A673 (cell line): ENCODE data around the gene NKD1. TPM values are rescaled to one million over a fixed set of nuclear protein-coding genes. Genes with fewer than 3 reads are reported as not detected.

Source experiments
- BruUV-seq: library from RNA; stranded (reverse); fragments of 400-500 nt; replicated peaks from 2 replicates; lab custom pipeline; 2021; lab: Mats Ljungman, UMichigan
- CTCF ChIA-PET: fragments of 300-600 bp; sonication (Branson Sonifier 250); formaldehyde crosslinking; loops from one replicate; lab custom pipeline; 2022; ENCODE audit warnings: antibody characterized with exemption; lab: Charles Lee
- POLR2A ChIA-PET: fragments of 300-600 bp; sonication (Branson Sonifier 250); formaldehyde crosslinking; loops from one replicate; lab custom pipeline; 2022; ENCODE audit warnings: antibody characterized with exemption; ENCODE audit not compliant: low non-redundant PET; lab: Charles Lee
- DNase-seq: peaks from one replicate; pipeline ENCODE4 v3.0.0-alpha.2; 2015; ENCODE audit warnings: low spot score
- H3K27ac ChIP-seq: fragments of 200-600 bp; sonication (generic); 2 replicates; pipeline ENCODE4 v1.5.1; 2016; ENCODE audit warnings: mixed run types, low read depth, mild to moderate bottlenecking, mixed read lengths, antibody characterized with exemption, low read length; ENCODE audit not compliant: poor library complexity, severe bottlenecking
- H3K27me3 ChIP-seq: fragments of 200-600 bp; sonication (generic); replicated peaks from 2 replicates; pipeline ENCODE4 v1.6.1; 2017; ENCODE audit warnings: mixed run types, low read depth, mild to moderate bottlenecking, mixed read lengths, antibody characterized with exemption, low read length; ENCODE audit not compliant: insufficient read depth, poor library complexity
- H3K36me3 ChIP-seq: fragments of 200-600 bp; sonication (generic); 2 replicates; pipeline ENCODE4 v1.6.1; 2016; ENCODE audit warnings: mixed run types, mild to moderate bottlenecking, mixed read lengths, antibody characterized with exemption, low read length; ENCODE audit not compliant: insufficient read depth, poor library complexity, severe bottlenecking
- H3K4me1 ChIP-seq: fragments of 200-600 bp; sonication (generic); 2 replicates; pipeline ENCODE4 v1.6.1; 2017; ENCODE audit warnings: mixed run types, mild to moderate bottlenecking, mixed read lengths, antibody characterized with exemption, low read length; ENCODE audit not compliant: insufficient read depth, poor library complexity, severe bottlenecking
- H3K4me3 ChIP-seq: fragments of 200-600 bp; sonication (generic); 2 replicates; pipeline ENCODE4 v1.5.1; 2016; ENCODE audit warnings: low read depth, mixed run types, mild to moderate bottlenecking, mixed read lengths, low read length; ENCODE audit not compliant: poor library complexity, severe bottlenecking
- H3K9me3 ChIP-seq: fragments of 200-600 bp; sonication (generic); 2 replicates; pipeline ENCODE4 v1.6.1; 2016; ENCODE audit warnings: mixed run types, low read depth, mild to moderate bottlenecking, mixed read lengths, antibody characterized with exemption, low read length; ENCODE audit not compliant: poor library complexity, severe bottlenecking
- EZH2 ChIP-seq: fragments of 200-600 bp; sonication (generic); IDR thresholded peaks from 2 replicates; pipeline ENCODE4 v1.6.1; 2017; ENCODE audit warnings: borderline replicate concordance, low read depth, mild to moderate bottlenecking, mixed read lengths, antibody characterized with exemption, low read length; ENCODE audit not compliant: poor library complexity, severe bottlenecking
- intact Hi-C: fragments of 100-400 bp; cut with micrococcal nuclease; formaldehyde crosslinking; loops from one replicate; pipeline ENCODE4 v1.10.0; 2022; ENCODE audit not compliant: unreplicated experiment
- total RNA-seq: library from RNA; stranded (reverse); gene quantifications from 2 replicates; pipeline ENCODE4 v1.2.3, GENCODE V29; 2021
- TF ChIP-seq, protein P1 (sequence below): fragments of 300-800, 200-600 bp; sonication (generic); conservative IDR thresholded peaks from 2 replicates; pipeline ENCODE4 v1.5.1; 2017; ENCODE audit warnings: low read depth, mild to moderate bottlenecking, antibody characterized with exemption, low read length, moderate library complexity, mixed read lengths

Gene NKD1
- total RNA-seq, 1 experiment from 2014 or later: 1.1 TPM

DNA sequence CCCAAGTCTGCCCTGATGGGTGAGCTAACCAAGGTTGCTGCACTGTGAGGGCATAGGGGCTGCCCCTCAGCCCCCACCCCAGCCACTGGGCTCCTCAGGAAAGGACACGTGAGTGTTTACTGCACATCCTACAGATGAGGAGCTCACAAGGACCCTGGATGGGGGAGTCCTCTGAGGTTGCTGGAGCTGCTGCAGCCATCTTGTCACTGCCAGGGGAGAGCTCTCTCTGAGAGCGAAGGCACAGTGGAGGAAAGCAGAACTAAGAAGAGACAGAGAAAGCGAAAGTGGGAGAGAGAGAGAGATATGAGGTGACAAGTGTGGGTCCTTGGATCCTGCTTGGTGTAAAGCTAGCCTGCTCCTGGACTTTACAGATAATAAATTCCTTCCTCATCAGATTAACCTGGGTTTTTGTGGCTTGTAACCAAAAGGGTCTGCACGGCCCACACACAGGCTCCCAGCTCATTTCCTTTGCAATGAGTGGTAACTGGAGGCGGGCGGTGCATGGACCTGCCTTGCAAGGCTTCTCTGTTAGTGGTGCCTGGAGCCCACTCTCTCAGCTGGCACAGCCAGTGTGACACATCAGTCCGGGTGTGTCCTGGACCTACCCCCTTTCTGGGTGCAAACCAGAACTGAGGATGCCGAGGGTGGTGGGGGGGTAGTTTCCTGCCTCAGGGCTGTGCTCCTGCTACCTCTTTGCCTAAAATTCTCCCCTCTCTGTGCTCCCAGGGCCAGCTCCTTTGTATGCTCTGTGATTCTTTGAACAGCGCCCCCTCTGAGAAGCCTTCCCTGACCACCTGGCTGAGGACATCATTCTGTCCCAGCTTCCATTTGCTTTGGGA lies 118.7 kb downstream of the NKD1 start:
- Histone ChIP-seq H3K36me3 (no peaks in the 10 kb centered on the region), H3K4me1 (no peaks in the 10 kb centered on the region), H3K27me3 (no peaks in the 10 kb centered on the region), H3K27ac (no peak overlapping the region), H3K9me3 (peaks cover 9% of the 10 kb centered on the region), H3K4me3 (no peak overlapping the region)
- intact Hi-C loops: loop anchor here (1.0 to 10.0 kb wide), 2 partner anchors 139 to 302 kb away; partner anchors contain the start of gene BRD7
- no peak for TF ChIP-seq EZH2
- TF ChIP-seq, protein P1, sequence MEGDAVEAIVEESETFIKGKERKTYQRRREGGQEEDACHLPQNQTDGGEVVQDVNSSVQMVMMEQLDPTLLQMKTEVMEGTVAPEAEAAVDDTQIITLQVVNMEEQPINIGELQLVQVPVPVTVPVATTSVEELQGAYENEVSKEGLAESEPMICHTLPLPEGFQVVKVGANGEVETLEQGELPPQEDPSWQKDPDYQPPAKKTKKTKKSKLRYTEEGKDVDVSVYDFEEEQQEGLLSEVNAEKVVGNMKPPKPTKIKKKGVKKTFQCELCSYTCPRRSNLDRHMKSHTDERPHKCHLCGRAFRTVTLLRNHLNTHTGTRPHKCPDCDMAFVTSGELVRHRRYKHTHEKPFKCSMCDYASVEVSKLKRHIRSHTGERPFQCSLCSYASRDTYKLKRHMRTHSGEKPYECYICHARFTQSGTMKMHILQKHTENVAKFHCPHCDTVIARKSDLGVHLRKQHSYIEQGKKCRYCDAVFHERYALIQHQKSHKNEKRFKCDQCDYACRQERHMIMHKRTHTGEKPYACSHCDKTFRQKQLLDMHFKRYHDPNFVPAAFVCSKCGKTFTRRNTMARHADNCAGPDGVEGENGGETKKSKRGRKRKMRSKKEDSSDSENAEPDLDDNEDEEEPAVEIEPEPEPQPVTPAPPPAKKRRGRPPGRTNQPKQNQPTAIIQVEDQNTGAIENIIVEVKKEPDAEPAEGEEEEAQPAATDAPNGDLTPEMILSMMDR: 0 out of 2 replicates have a peak, but pooled peaks have one; percentile 17
- ChIA-PET POLR2A (no interaction called here), CTCF (interaction anchor here (0.6 kb wide), 1 partner anchor 144 kb away, joined by 4 read pairs; no protein-coding TSS in a partner anchor)
- BruUV-seq: no TSS peak
- DNase-seq: no peak

GRCh38 chr16:50667497-50668367 lies 119.5 kb downstream of the NKD1 start:
- intact Hi-C loops: loop anchor here (10.0 kb wide), 1 partner anchor 303 kb away; the partner anchor contains the start of gene BRD7
- no TSS peak for BruUV-seq
- no peak for DNase-seq
- TF ChIP-seq, protein P1: no peak
- TF ChIP-seq EZH2: no peak
- CTCF ChIA-PET: no interaction called here
- no peaks in the 10 kb centered on the region for H3K27me3 ChIP-seq
- H3K9me3 ChIP-seq: peaks cover 17% of the 10 kb centered on the region
- POLR2A ChIA-PET: no interaction called here
- no peak overlapping the region for H3K27ac ChIP-seq
- H3K4me1 ChIP-seq: no peaks in the 10 kb centered on the region
- no peak overlapping the region for H3K4me3 ChIP-seq
- no peaks in the 10 kb centered on the region for H3K36me3 ChIP-seq

DNA sequence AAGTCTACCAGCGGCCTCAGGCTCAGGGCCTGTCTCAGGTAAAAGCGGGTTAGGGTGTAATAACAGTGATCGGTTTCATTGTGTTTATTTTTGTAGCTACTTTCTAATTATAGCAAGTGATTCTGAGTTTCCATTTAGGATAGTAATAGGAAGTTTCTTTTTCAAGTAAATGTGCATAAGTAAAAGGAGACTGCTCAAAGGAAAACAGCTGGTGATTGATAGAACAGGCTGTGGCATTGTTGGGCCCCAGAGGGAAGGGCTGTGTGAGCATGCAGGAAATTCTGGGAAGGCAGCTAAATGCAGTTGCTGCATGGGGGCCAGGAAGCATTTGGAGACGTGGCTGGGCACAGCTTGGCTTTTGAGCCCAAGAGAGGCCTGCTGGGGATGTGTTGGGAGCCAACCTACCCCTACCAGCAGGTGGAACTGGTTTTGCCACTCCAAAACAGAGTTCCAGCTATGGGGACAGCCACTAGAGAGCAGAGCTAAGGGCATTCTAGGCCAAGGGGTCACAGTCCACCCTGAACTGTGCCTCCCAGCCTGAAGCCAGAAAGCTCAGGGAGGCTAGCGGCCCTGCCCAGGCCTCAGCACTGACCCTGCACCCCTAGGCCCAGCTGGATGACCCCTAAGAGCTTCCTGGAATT lies 120.3 kb downstream of the NKD1 start:
- Histone ChIP-seq H3K9me3 (peaks cover 20% of the 10 kb centered on the region), H3K36me3 (no peaks in the 10 kb centered on the region), H3K27me3 (no peaks in the 10 kb centered on the region), H3K27ac (no peak overlapping the region), H3K4me1 (no peaks in the 10 kb centered on the region), H3K4me3 (no peak overlapping the region)
- CTCF ChIA-PET: interaction anchor here (0.6 kb wide), 1 partner anchor 80 kb away, joined by 7 read pairs; no protein-coding TSS in a partner anchor
- intact Hi-C loops: loop anchor here (10.0 kb wide), 1 partner anchor 304 kb away; the partner anchor contains the start of gene BRD7
- no TSS peak for BruUV-seq
- DNase-seq: no peak
- POLR2A ChIA-PET: no interaction called here
- TF ChIP-seq, protein P1: no peak
- TF ChIP-seq EZH2: no peak
